DOHH2 (cell line): ENCODE results near the gene GRIA1.

ENCODE experiments used
- H3F3A ChIP-seq: fragments of 200-600 bp; sonication (generic), shearing (Covaris generic); 2 replicates; pipeline ENCODE4 v1.6.0; 2016; ENCODE audit warnings: antibody characterized with exemption, mild to moderate bottlenecking; ENCODE audit not compliant: control insufficient read depth, insufficient read depth
- H3K27ac ChIP-seq: fragments of 200-600 bp; sonication (generic); 2 replicates; pipeline ENCODE4 v1.5.1; 2014; ENCODE audit warnings: low read depth, mild to moderate bottlenecking, low read length, moderate library complexity
- H3K27me3 ChIP-seq: fragments of 200-600 bp; sonication (generic); 2 replicates; pipeline ENCODE4 v1.6.1; 2014; ENCODE audit warnings: mild to moderate bottlenecking, low read length, mixed read lengths; ENCODE audit not compliant: control insufficient read depth
- H3K36me3 ChIP-seq: fragments of 200-600 bp; sonication (generic); 2 replicates; pipeline ENCODE4 v1.6.1; 2014; ENCODE audit warnings: mild to moderate bottlenecking, low read length, moderate library complexity, mixed read lengths; ENCODE audit not compliant: control insufficient read depth
- H3K4me1 ChIP-seq: fragments of 200-600 bp; sonication (generic); 2 replicates; pipeline ENCODE4 v1.6.1; 2014; ENCODE audit warnings: mild to moderate bottlenecking, low read length, mixed read lengths; ENCODE audit not compliant: control insufficient read depth
- H3K4me2 ChIP-seq: fragments of 200-600 bp; sonication (generic); 2 replicates; pipeline ENCODE4 v1.6.0; 2014; ENCODE audit warnings: mild to moderate bottlenecking, low read length, moderate library complexity
- H3K4me3 ChIP-seq: fragments of 200-600 bp; sonication (generic); 2 replicates; pipeline ENCODE4 v1.5.1; 2014; ENCODE audit warnings: mild to moderate bottlenecking, low read length, mixed read lengths
- H3K79me2 ChIP-seq: fragments of 200-600 bp; sonication (generic); 2 replicates; pipeline ENCODE4 v1.6.1; 2014; ENCODE audit warnings: mild to moderate bottlenecking, low read length, mixed read lengths; ENCODE audit not compliant: control insufficient read depth
- H3K9me2 ChIP-seq: fragments of 200-600 bp; sonication (generic); replicated peaks from 2 replicates; pipeline ENCODE4 v1.6.1; 2014; ENCODE audit warnings: mild to moderate bottlenecking, low read length, mixed read lengths; ENCODE audit not compliant: control insufficient read depth
- H3K9me3 ChIP-seq: fragments of 200-600 bp; sonication (generic); 2 replicates; pipeline ENCODE4 v1.6.1; 2014; ENCODE audit warnings: antibody characterized with exemption, low read length, mixed read lengths; ENCODE audit not compliant: control insufficient read depth, insufficient read depth
- H4K20me1 ChIP-seq: fragments of 200-600 bp; sonication (generic); 2 replicates; pipeline ENCODE4 v1.6.0; 2014; ENCODE audit warnings: low read depth, mild to moderate bottlenecking, antibody characterized with exemption, low read length, moderate library complexity; ENCODE audit not compliant: control insufficient read depth, insufficient read depth
- EZH2phosphoT487 ChIP-seq: fragments of 200-600 bp; sonication (generic); IDR thresholded peaks from 2 replicates; pipeline ENCODE4 v1.6.1; 2017; ENCODE audit warnings: borderline replicate concordance, mild to moderate bottlenecking, antibody characterized with exemption, low read length, moderate library complexity, mixed read lengths
- TF ChIP-seq, protein P1 (sequence below): fragments of 200-600 bp; sonication (generic); IDR thresholded peaks from one replicate; pipeline ENCODE4 v1.5.1; 2014; ENCODE audit warnings: antibody characterized with exemption, mild to moderate bottlenecking, low read depth, low read length; ENCODE audit not compliant: poor library complexity, severe bottlenecking

The GRIA1 gene

DNA sequence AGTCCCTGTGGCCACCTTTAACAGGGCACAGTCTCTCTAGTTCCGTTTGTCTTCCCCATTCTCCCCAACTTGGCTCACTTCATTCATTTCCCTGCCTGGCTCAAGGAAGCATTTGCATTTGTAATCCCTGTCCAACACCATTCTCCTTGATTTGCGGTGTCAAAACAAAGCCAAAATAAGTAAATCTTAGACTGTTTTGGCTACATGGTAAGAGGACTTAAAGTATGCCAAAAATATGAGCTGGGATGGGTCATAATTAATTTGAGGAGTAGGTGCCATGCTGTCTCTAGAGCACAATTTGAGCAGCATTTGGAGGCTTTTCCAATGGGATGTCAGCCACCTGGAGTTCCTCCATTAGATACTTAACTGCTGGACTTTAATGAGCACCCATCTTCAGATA is 3.7 kb upstream of the GRIA1 start:
- no peak overlapping the region for H3K4me2 ChIP-seq
- TF ChIP-seq, protein P1, sequence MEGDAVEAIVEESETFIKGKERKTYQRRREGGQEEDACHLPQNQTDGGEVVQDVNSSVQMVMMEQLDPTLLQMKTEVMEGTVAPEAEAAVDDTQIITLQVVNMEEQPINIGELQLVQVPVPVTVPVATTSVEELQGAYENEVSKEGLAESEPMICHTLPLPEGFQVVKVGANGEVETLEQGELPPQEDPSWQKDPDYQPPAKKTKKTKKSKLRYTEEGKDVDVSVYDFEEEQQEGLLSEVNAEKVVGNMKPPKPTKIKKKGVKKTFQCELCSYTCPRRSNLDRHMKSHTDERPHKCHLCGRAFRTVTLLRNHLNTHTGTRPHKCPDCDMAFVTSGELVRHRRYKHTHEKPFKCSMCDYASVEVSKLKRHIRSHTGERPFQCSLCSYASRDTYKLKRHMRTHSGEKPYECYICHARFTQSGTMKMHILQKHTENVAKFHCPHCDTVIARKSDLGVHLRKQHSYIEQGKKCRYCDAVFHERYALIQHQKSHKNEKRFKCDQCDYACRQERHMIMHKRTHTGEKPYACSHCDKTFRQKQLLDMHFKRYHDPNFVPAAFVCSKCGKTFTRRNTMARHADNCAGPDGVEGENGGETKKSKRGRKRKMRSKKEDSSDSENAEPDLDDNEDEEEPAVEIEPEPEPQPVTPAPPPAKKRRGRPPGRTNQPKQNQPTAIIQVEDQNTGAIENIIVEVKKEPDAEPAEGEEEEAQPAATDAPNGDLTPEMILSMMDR, result no peak
- no peak for TF ChIP-seq EZH2phosphoT487
- H3K36me3 ChIP-seq, result no peaks in the 10 kb centered on the region
- H3K79me2 ChIP-seq, result no peaks in the 10 kb centered on the region
- H3K27me3 ChIP-seq, result peaks cover 5% of the 10 kb centered on the region
- no peak overlapping the region for H3K4me3 ChIP-seq
- H3K9me2 ChIP-seq, result no peaks in the 10 kb centered on the region
- H3K4me1 ChIP-seq, result no peaks in the 10 kb centered on the region
- no peaks in the 10 kb centered on the region for H3K9me3 ChIP-seq
- no peaks in the 10 kb centered on the region for H3F3A ChIP-seq
- H3K27ac ChIP-seq, result no peak overlapping the region
- no peaks in the 10 kb centered on the region for H4K20me1 ChIP-seq

DNA sequence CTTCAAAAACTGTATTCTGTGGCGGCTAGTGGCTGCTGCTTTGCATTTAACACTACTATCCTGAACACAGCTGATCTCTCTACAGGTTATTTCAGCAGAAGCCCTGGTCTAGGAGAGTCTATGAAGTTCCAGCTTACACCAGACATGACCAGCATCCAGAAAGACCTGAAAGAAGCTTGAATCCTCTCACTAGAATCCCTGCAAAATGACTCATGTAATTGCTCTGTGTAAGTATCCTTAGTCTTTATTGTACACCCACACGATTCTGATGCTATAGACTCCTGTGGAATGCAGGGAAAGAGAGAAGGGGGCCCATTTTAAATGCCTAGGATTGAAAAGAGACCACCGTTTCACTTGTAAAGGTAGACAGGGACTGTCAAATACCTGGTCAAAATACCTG is 859 bp upstream of the GRIA1 start:
- H4K20me1 ChIP-seq, result no peaks in the 10 kb centered on the region
- H3K9me3 ChIP-seq, result no peaks in the 10 kb centered on the region
- H3K79me2 ChIP-seq, result no peaks in the 10 kb centered on the region
- no peak for TF ChIP-seq EZH2phosphoT487
- TF ChIP-seq, protein P1, result no peak
- no peak overlapping the region for H3K4me3 ChIP-seq
- H3K27ac ChIP-seq, result no peak overlapping the region
- H3F3A ChIP-seq, result no peaks in the 10 kb centered on the region
- no peaks in the 10 kb centered on the region for H3K36me3 ChIP-seq
- no peak overlapping the region for H3K4me2 ChIP-seq
- H3K27me3 ChIP-seq, result peaks cover 11% of the 10 kb centered on the region
- H3K4me1 ChIP-seq, result no peaks in the 10 kb centered on the region
- H3K9me2 ChIP-seq, result no peaks in the 10 kb centered on the region

DNA sequence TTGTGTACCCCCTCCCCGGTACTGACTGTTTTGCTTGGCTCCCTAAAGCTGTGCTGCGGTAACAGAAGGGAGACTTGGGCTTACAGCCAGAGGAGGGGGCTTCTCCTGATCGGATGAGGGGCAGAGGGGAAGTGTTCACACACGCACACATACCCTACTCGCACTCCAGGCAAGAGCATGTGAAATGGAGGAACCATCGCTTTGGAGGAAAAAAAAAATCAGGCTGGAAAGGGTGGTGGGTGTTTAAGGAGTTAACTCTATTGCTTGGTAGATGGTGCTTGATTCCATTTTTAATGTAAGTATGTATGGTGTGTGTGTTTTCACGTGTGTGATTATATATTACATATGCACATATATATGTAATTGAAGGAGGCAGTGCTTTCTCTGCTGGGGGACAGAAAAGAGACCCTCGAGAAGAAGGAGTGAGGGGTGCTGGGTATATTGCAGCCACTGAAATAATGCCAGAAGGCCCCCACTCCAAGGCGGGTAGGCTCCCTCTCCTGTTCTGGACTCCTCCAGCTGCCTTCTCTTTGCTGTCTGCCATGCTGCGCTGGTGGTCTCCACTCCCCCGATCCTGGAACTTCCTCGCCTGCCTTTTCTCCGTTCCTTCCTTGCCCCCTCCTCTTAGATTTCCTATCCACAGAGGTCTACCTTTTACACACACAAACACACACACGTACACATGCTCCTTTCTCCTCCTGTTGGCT is 721 bp downstream of the GRIA1 start:
- no peaks in the 10 kb centered on the region for H4K20me1 ChIP-seq
- H3K9me2 ChIP-seq, result no peaks in the 10 kb centered on the region
- H3K79me2 ChIP-seq, result no peaks in the 10 kb centered on the region
- H3K4me1 ChIP-seq, result no peaks in the 10 kb centered on the region
- no peak overlapping the region for H3K4me2 ChIP-seq
- H3F3A ChIP-seq, result no peaks in the 10 kb centered on the region
- no peak for TF ChIP-seq EZH2phosphoT487
- TF ChIP-seq, protein P1, result no peak
- no peak overlapping the region for H3K27ac ChIP-seq
- H3K27me3 ChIP-seq, result peaks cover 11% of the 10 kb centered on the region
- no peaks in the 10 kb centered on the region for H3K36me3 ChIP-seq
- no peak overlapping the region for H3K4me3 ChIP-seq
- no peaks in the 10 kb centered on the region for H3K9me3 ChIP-seq
